Activated T-helper 2 cell treated with anti-CD3 and anti-CD28 coated beads, Interferon-gamma antibody, Interleukin-2, Interleukin-4, amounts not matched to agents 10 μg/mL and 5 μg/mL and 100 μg/mL, durations not matched to agents 14 hours and 24 hours and 36 hours (primary cell): ENCODE data around the gene SEMA3D. TPM values are rescaled to one million over a fixed set of nuclear protein-coding genes. Genes with fewer than 3 reads are reported as not detected.
"Not testable (repeated sequence)": the region's sequence is repeated elsewhere in the genome, so short reads cannot be mapped to it uniquely, and the experiment has no call there.

Source experiments
- DNase-seq: peaks from one replicate; pipeline ENCODE4 v3.0.0; 2021; ENCODE audit warnings: low spot score
- H3K27ac Mint-ChIP-seq: one replicate; pipeline ENCODE4 v1.8.0; 2021; ENCODE audit warnings: mixed read lengths
- H3K27me3 Mint-ChIP-seq: one replicate; pipeline ENCODE4 v1.8.0; 2021; ENCODE audit warnings: low read depth, mixed read lengths
- H3K36me3 Mint-ChIP-seq: one replicate; pipeline ENCODE4 v1.8.0; 2021; ENCODE audit warnings: low read depth, mixed read lengths
- H3K4me1 Mint-ChIP-seq: one replicate; pipeline ENCODE4 v1.8.0; 2021; ENCODE audit warnings: low read depth, mixed read lengths
- H3K4me3 Mint-ChIP-seq: one replicate; pipeline ENCODE4 v1.8.0; 2021; ENCODE audit warnings: low read depth, mild to moderate bottlenecking, moderate library complexity, mixed read lengths
- H3K9me3 Mint-ChIP-seq: one replicate; pipeline ENCODE4 v1.8.0; 2021; ENCODE audit warnings: mixed read lengths
- intact Hi-C: fragments of 100-400 bp; cut with micrococcal nuclease; formaldehyde crosslinking; loops from one replicate; pipeline ENCODE4 v1.15.1; 2023
- total RNA-seq: library from RNA; stranded (reverse); gene quantifications from 2 replicates; pipeline ENCODE4 v1.2.3, GENCODE V29; 2022

SEMA3D gene
- total RNA-seq, 1 donor from 2014 or later: 0.11 TPM

DNA sequence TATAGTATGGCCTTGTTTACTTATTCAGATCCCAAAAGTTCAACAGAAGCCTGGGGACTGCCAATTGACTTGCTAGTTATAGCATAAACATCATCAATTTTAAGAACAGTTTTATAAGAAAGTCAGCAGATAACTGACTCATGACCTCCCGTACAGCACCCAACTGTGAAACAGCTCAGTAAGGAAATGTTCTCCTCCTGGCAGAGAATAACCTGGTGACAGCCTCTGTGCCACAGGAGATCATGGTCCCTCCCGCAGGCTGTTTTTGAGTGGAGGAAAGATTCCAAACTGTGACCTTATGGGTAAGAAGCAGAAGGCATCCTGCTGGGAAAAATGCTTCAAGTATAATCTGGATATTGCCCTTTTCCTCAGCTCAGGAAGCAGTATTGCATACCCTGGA, 182.5 kb downstream of the SEMA3D start:
- no peak overlapping the region for H3K27ac Mint-ChIP-seq
- intact Hi-C loops: no loop called here
- peaks cover 5% of the 10 kb centered on the region for H3K4me1 Mint-ChIP-seq
- peaks cover 3% of the 10 kb centered on the region for H3K27me3 Mint-ChIP-seq
- H3K36me3 Mint-ChIP-seq: no peaks in the 10 kb centered on the region
- DNase-seq: no peak
- no peaks in the 10 kb centered on the region for H3K9me3 Mint-ChIP-seq
- H3K4me3 Mint-ChIP-seq: no peak overlapping the region

DNA sequence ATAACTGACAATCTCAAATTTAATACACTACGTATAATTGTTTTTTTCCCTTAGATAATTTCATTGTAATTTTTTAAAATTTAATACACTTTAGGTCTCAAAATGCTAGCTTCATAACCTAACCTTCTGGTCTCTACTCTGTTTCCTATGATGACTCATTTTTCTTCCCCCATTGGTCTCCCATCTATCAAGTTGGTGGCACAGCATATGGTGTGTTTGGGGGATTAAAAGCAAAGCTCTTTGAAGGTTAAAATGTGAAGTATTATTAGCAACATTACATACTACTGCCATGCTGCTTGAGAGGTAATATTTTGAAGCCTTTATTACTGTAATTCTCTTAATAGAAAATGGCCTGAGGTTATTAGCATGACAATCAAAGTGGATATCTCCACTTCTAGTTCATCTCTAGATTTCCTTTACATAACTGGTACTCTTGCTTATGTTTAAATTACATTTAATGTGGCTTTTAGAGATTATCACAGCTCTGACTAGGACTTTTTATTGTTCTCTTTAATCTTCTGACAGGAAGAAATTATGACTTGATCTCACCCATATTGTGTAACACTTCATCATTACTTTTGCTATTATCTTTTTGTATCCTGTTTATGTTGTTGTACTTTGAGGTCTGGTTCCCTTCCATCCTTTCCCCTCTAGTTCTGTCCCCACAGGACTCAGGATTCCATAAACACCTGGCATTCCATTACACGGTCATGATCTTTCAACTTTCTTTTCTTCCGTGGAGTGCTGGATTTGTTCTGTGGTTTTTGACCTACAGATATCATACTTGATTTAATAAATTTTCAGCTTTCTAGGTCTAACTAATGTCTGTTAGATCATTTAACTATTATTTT, 185.1 kb downstream of the SEMA3D start:
- peaks cover 3% of the 10 kb centered on the region for H3K27me3 Mint-ChIP-seq
- no peaks in the 10 kb centered on the region for H3K36me3 Mint-ChIP-seq
- H3K4me3 Mint-ChIP-seq: no peak overlapping the region
- no peak for DNase-seq
- no peak overlapping the region for H3K27ac Mint-ChIP-seq
- intact Hi-C loops: no loop called here
- no peaks in the 10 kb centered on the region for H3K9me3 Mint-ChIP-seq
- H3K4me1 Mint-ChIP-seq: peaks cover 11% of the 10 kb centered on the region

DNA sequence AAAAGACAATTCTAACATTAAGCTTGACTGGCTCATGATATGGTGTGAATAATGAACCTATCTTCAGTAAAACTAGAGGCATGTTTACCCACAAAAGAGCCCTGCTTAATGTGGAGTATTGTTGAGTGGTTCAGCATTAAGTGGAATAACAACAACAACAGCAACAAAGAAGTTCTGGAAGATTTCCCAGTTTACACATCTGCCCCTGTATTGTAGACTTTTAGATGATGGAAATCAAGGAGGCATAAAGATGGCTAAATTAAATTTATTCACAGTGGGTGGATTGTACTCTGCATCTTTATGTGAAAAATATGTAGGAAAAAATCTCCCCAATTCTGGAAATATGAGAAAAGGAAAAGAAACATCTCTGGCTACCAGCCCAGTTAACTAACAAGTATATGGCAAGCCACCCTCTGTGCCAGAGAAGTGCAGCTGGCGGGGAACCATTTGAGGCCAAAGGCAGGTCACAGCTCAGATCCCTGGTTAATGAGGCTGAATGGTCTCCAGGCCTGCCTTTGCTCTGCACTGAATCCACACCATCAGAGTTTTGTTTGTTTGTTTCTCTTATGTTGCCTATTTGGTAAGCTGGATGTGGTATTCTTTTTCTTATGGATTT, 186.0 kb downstream of the SEMA3D start:
- Mint-ChIP-seq H3K4me1 (peaks cover 11% of the 10 kb centered on the region), H3K36me3 (no peaks in the 10 kb centered on the region), H3K27ac (no peak overlapping the region), H3K9me3 (no peaks in the 10 kb centered on the region), H3K4me3 (no peak overlapping the region), H3K27me3 (peaks cover 3% of the 10 kb centered on the region)
- no peak for DNase-seq
- intact Hi-C loops: no loop called here

DNA sequence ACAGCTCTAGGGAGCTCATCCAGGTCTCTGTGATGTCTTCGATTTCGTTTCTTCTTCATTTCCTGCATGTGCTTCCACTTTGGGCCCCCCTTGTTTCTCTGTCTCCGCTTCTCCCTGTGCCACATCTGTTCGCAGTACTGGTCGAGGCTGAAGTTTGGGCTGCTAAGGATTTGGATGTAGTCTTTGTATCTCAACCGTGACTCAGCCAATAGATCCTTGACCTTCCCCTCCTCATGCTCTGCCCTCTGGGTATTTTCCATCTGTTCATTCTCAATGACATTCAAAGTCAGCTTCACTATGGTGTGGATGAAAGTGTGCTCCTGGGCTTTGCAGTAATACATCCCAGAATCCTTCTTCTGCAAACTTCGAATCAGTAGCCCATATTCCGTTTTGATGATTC, 187.4 kb downstream of the SEMA3D start:
- no peaks in the 10 kb centered on the region for H3K36me3 Mint-ChIP-seq
- no peak overlapping the region for H3K27ac Mint-ChIP-seq
- peaks cover 11% of the 10 kb centered on the region for H3K4me1 Mint-ChIP-seq
- peaks cover 3% of the 10 kb centered on the region for H3K27me3 Mint-ChIP-seq
- intact Hi-C loops: no loop called here
- no peaks in the 10 kb centered on the region for H3K9me3 Mint-ChIP-seq
- no peak overlapping the region for H3K4me3 Mint-ChIP-seq
- no peak for DNase-seq

DNA sequence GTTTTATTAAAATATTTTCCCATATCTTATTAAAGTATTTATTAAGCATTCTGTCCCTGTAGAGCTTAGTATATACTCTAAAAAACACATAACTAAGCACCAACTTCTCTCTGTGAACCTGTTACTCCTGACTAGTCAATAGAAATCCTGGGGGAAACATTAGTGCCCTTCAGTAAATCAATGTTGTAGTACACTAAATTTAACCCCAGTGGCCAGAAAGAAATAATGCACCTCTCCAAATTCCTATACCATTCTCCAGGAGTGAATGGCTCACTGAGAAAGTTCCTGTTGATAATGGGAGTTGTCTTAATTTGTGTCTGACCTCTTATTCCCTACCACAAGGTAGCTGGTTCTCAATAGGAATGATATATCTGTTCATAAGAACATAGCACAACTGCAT, 188.2 kb downstream of the SEMA3D start:
- no peak for DNase-seq
- Mint-ChIP-seq H3K4me1 (peaks cover 11% of the 10 kb centered on the region), H3K27ac (no peak overlapping the region), H3K4me3 (no peak overlapping the region), H3K9me3 (no peaks in the 10 kb centered on the region), H3K36me3 (no peaks in the 10 kb centered on the region), H3K27me3 (peaks cover 3% of the 10 kb centered on the region)
- intact Hi-C loops: no loop called here

DNA sequence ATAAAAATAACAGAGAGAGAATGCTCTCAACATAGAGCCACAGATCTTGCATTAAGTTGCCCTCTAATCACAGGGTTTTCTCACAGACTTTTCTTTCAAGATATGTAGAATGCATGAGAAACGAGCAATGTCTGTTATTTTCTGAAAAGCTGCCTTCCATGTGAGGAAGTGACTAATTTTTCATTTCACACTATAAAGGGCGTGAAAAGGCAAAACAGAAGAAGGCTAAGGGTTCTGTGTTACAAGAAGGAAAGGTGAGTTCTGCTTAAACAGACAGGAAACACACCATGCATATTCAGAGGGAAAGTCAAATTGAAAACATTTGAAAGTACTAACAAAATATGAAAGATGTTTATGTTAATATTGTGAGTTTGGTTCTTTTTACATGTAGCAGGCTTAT, 189.2 kb downstream of the SEMA3D start:
- no peaks in the 10 kb centered on the region for H3K9me3 Mint-ChIP-seq
- no peak overlapping the region for H3K27ac Mint-ChIP-seq
- H3K4me1 Mint-ChIP-seq: peaks cover 10% of the 10 kb centered on the region
- H3K36me3 Mint-ChIP-seq: no peaks in the 10 kb centered on the region
- H3K27me3 Mint-ChIP-seq: peaks cover 3% of the 10 kb centered on the region
- intact Hi-C loops: no loop called here
- DNase-seq: no peak
- no peak overlapping the region for H3K4me3 Mint-ChIP-seq

DNA sequence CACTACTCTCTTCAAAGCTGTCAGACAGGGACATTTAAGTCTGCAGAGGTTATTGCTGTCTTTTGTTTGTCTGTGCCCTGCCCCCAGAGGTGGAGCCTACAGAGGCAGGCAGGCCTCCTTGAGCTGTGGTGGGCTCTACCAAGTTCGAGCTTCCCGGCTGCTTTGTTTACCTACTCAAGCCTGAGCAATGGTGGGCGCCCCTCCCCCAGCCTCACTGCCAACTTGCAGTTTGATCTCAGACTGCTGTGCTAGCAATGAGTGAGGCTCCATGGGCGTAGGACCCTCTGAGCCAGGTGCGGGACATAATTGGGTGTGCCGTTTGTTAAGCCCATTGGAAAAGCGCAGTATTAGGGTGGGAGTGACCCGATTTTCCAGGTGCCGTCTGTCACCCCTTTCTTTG, 193.9 kb downstream of the SEMA3D start:
- H3K9me3 Mint-ChIP-seq, DNase-seq, H3K4me1 Mint-ChIP-seq, H3K27ac Mint-ChIP-seq, H3K36me3 Mint-ChIP-seq, H3K4me3 Mint-ChIP-seq, H3K27me3 Mint-ChIP-seq, intact Hi-C loops: not testable (repeated sequence)

DNA sequence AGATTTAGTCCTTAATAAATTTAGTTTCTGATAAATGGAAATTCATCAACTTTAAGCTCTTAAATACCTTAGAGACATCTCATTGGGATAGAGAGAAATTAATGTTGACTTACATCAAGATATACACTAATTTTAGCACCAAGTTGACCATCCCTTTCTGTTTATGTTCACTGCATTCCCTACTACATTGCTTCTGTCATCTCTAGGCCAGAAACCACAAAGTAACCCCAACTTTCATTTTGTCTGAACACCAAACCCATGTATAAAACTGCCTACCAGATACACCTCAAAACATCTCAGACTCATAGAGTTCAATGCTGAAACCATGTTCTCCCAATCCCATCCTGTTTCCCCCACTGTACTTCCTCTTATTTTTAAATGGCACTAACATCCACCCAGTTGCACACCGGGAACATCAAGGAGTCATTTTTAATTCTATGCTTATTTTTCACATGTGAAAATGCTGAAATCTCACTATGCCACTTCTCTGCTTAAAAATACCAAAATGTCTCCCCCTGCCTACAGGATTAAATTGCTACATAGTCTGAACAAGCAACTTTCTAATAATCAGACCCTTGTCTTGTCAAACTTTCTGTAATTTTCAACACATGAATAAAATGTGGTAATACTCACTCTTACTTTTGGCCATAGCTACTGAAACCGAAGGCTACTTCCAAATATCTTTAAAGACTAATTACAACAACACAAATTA, 201.6 kb downstream of the SEMA3D start:
- H3K27ac Mint-ChIP-seq: no peak overlapping the region
- no peaks in the 10 kb centered on the region for H3K9me3 Mint-ChIP-seq
- H3K4me1 Mint-ChIP-seq: no peaks in the 10 kb centered on the region
- no peak for DNase-seq
- H3K27me3 Mint-ChIP-seq: no peaks in the 10 kb centered on the region
- H3K4me3 Mint-ChIP-seq: no peak overlapping the region
- H3K36me3 Mint-ChIP-seq: no peaks in the 10 kb centered on the region
- intact Hi-C loops: loop anchor here (10.0 kb wide), 1 partner anchor 310 kb away; no protein-coding TSS in a partner anchor

DNA sequence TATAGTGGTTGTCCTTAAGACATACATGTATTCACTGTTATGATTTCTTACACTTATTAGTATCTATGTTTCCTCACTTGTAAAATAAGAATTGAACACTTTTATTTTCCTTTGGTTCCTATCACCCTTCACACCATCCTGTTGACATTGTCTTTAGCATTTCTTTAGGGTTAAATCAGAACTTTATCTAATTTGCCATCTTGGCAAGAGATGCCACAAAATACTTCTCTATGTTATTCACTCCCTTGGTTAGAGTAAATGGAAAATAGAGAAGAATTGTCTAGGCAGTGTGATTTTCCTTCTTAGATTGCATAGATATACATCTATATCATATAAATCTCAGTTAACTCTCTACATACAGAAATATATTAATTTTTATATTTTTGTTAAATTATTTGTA, 204.7 kb downstream of the SEMA3D start:
- intact Hi-C loops: loop anchor here (10.0 kb wide), 1 partner anchor 307 kb away; no protein-coding TSS in a partner anchor
- Mint-ChIP-seq H3K36me3 (no peaks in the 10 kb centered on the region), H3K9me3 (no peaks in the 10 kb centered on the region), H3K4me3 (no peak overlapping the region), H3K4me1 (no peaks in the 10 kb centered on the region), H3K27me3 (no peaks in the 10 kb centered on the region), H3K27ac (no peak overlapping the region)
- no peak for DNase-seq

DNA sequence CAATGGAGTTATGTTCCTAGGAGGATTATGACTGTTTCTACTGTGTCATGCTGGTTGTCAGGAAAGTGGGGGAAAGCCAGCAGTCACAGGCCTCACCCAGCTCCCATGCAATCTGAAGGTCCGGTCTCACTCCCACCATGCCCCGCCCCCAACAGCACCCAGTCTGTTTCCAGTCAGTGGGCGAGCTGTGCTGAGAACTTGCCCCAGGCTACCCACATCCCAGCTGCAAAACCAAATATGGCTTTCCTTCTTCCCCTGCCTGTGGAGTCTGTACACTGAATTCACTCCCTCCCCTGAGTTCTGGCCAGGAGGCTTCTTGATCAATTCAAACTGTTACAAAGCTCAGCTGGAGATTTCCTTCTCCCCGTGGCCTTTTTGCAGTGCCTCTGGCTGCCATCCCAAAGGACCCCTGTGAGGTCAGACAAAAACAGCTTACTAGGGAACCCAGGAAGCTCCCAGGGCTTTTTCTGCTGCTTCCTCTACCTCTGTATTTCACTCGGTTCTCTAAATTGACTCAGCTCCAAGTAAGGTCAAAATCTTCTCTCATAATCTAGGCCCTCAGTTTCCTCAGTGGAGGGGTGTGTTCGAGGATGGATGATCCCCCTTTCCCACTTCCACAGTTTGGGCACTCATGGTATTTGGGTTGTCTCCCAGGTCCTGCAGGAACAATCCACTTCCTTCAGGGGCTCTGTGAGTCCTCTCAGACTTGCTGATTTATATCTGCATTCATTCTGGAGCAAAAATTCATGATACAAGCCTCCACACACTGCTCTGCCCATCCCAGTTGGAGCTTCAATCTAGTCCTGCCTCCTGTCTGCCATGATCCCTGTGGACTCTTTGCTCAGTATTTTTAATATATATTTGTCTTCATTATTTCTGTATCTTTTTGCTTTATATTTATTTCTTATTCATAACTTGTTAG, 205.5 kb downstream of the SEMA3D start:
- no peak overlapping the region for H3K27ac Mint-ChIP-seq
- peaks cover 1% of the 10 kb centered on the region for H3K27me3 Mint-ChIP-seq
- H3K36me3 Mint-ChIP-seq: no peaks in the 10 kb centered on the region
- intact Hi-C loops: loop anchor here (10.0 kb wide), 1 partner anchor 307 kb away; no protein-coding TSS in a partner anchor
- H3K4me1 Mint-ChIP-seq: no peaks in the 10 kb centered on the region
- no peak overlapping the region for H3K4me3 Mint-ChIP-seq
- no peak for DNase-seq
- no peaks in the 10 kb centered on the region for H3K9me3 Mint-ChIP-seq

DNA sequence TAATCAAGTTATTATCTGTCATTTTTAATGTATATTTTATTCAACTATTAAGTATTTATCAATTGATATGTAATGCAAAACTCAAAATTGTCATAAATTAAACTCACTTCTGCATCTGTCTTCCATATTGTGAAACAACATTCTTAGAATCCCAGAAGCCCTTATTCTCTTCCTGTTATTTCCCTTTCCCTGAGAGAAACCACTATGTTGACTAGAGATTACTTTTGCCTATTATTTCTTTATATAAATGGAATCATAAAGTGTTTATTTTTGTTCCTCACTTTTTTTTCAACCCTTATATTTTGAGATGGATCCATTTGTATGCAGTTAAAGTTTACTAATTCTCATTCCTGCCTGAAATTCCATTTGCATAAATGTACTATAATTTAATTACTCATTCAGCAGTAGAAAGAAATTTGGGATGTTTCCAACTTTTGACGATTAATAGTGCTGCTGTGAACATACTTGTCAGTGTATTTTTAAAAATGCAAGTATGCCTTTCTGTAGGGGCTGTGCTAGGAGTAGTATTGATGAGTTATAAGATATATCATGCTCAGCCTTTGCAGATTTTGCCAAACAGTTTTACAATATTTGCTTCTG, 211.2 kb downstream of the SEMA3D start:
- Mint-ChIP-seq H3K4me3 (no peak overlapping the region), H3K4me1 (no peaks in the 10 kb centered on the region), H3K9me3 (no peaks in the 10 kb centered on the region), H3K27ac (no peak overlapping the region), H3K27me3 (peaks cover 1% of the 10 kb centered on the region), H3K36me3 (no peaks in the 10 kb centered on the region)
- intact Hi-C loops: no loop called here
- no peak for DNase-seq

DNA sequence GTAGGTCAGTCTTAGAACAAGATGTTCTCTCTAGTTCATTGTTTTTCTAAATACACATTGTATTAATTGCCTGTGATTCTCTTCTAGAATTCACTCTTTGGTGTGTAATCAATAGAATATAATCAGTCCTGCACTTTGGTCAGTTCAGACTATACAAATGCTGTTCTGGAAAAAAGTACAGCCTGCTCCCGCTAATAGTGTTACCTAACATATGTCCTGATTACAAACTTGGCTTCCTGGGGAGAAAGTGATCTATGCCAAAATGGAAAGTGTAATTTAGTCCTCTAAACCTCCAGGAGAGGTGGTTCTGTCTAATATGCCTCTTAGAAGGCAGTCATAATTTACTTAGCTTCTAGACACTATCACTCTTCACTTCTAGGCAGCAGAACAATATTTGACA, 215.5 kb downstream of the SEMA3D start:
- DNase-seq: no peak
- intact Hi-C loops: no loop called here
- H3K4me3 Mint-ChIP-seq: no peak overlapping the region
- no peaks in the 10 kb centered on the region for H3K27me3 Mint-ChIP-seq
- H3K9me3 Mint-ChIP-seq: no peaks in the 10 kb centered on the region
- no peak overlapping the region for H3K27ac Mint-ChIP-seq
- H3K36me3 Mint-ChIP-seq: no peaks in the 10 kb centered on the region
- no peaks in the 10 kb centered on the region for H3K4me1 Mint-ChIP-seq
